A549 (cell line): ENCODE results near the gene CDC42EP5.

Experiments
- CBX2 ChIP-seq: fragments of 200-600 bp; sonication (generic); IDR thresholded peaks from 2 replicates; pipeline ENCODE4 v1.6.1; 2016; ENCODE audit warnings: low read depth, mild to moderate bottlenecking, borderline replicate concordance
- CBX8 ChIP-seq: fragments of 200-600 bp; sonication (generic); IDR thresholded peaks from 2 replicates; pipeline ENCODE4 v1.6.1; 2016
- CTCF ChIP-seq: fragments of >200 bp; sonication (Bioruptor Twin); formaldehyde crosslinking; IDR thresholded peaks from 3 replicates; pipeline ENCODE4 v1.5.1; 2016
- HES2 ChIP-seq: fragments of >200 bp; sonication (Bioruptor Twin); formaldehyde crosslinking; IDR thresholded peaks from 2 replicates; pipeline ENCODE4 v1.6.1; 2016
- NFE2L2 ChIP-seq: fragments of 150-350 bp; conservative IDR thresholded peaks from 2 replicates; pipeline ENCODE4 v1.6.1; 2014; ENCODE audit warnings: low read length
- PBX3 ChIP-seq: IDR thresholded peaks from 2 replicates; pipeline ENCODE4 v1.6.1; 2012
- POLR2A ChIP-seq: IDR thresholded peaks from 2 replicates; pipeline ENCODE4 v1.6.1; 2012; ENCODE audit warnings: mild to moderate bottlenecking, low read length
- POLR2AphosphoS2 ChIP-seq: conservative IDR thresholded peaks from 2 replicates; pipeline ENCODE4 v1.6.1; 2012; ENCODE audit warnings: low read length, improper control_type of control experiment, inconsistent platforms
- RAD21 ChIP-seq, 2 experiments: fragments of >200 bp in 1 of 2; sonication (Bioruptor Twin) in 1 of 2; formaldehyde crosslinking in 1 of 2; IDR thresholded peaks in 1 of 2; conservative IDR thresholded peaks in 1 of 2; 2 replicates in 1 of 2; 3 replicates in 1 of 2; pipeline ENCODE4 v1.6.1; 2012 to 2018; ENCODE audit warnings: inconsistent platforms in 1 of 2
- RNF2 ChIP-seq: fragments of 200-600 bp; sonication (generic); IDR thresholded peaks from 2 replicates; pipeline ENCODE4 v1.6.1; 2016; ENCODE audit warnings: low read depth, mild to moderate bottlenecking, antibody characterized with exemption, moderate library complexity, borderline replicate concordance
- SMC3 ChIP-seq: fragments of >200 bp; sonication (Bioruptor Twin); formaldehyde crosslinking; IDR thresholded peaks from 3 replicates; pipeline ENCODE4 v1.6.1; 2018; ENCODE audit warnings: inconsistent platforms
- ZFP36 ChIP-seq: fragments of 450-650 bp; IDR thresholded peaks from 2 replicates; pipeline ENCODE4 v1.6.1; 2014; ENCODE audit warnings: borderline replicate concordance; ENCODE audit not compliant: partially characterized antibody
- TF ChIP-seq, protein P1 (sequence below): IDR thresholded peaks from 2 replicates; pipeline ENCODE4 v1.6.1; 2012; ENCODE audit warnings: low read depth, borderline replicate concordance
- TF ChIP-seq, protein P2 (sequence below): IDR thresholded peaks from 2 replicates; pipeline ENCODE4 v1.6.1; 2012

DNA sequence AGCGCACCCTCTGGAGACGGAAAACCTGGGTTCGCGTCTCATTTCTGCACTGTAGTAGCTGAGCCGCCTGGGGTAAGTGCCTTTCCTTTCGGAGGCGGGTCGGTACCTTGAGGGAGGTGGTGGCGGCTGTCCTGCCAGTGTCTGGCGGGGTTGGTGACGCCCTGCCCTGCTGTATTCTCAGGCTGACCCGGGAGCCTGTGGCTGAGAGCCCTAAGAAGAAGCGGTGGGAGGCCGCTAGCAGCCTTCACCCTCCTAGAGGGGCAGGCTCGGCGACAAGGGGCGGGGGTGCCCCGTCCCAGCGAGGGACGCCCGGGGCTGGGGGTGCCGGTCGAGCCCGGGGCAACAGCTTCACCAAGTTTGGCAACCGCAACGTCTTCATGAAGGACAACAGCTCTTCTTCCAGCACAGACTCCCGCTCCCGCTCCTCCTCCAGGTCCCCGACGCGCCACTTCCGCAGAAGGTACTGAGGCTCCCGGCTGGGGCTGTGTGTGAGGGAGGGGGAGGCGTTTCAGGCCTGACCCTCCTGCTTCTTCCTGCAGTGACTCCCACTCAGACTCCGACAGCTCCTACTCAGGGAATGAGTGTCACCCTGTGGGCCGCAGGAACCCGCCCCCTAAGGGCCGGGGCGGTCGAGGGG is 17.2 kb downstream of the CDC42EP5 start:
- TF ChIP-seq RAD21 (conservative IDR thresholded peaks at IDR 0.05 in 1 of 2, IDR thresholded peaks at IDR 0.05 in 1 of 2) (no peak), NFE2L2 (no peak), CTCF (no peak), HES2 (no peak), POLR2AphosphoS2 (no peak), CBX2 (no peak), POLR2A (no peak), RNF2 (no peak), ZFP36 (no peak), CBX8 (no peak), SMC3 (no peak), PBX3 (no peak)
- TF ChIP-seq, protein P1, sequence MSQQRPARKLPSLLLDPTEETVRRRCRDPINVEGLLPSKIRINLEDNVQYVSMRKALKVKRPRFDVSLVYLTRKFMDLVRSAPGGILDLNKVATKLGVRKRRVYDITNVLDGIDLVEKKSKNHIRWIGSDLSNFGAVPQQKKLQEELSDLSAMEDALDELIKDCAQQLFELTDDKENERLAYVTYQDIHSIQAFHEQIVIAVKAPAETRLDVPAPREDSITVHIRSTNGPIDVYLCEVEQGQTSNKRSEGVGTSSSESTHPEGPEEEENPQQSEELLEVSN = no peak
- TF ChIP-seq, protein P2, sequence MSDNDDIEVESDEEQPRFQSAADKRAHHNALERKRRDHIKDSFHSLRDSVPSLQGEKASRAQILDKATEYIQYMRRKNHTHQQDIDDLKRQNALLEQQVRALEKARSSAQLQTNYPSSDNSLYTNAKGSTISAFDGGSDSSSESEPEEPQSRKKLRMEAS = no peak
